Measurements from ENCODE around the gene AGAP2. TPM values are rescaled to one million over a fixed set of nuclear protein-coding genes. Genes with fewer than 3 reads are reported as not detected.

Gene AGAP2
- total and polyA plus RNA-seq, 2 of the 13 experiments (the other 11 are each of a cell fraction or from before 2014, with no cell fraction given): 0.38 to 0.45 TPM

GRCh38 chr12:57744194-57744776, 5.7 kb upstream of the AGAP2 start (continued):
- TF ChIP-seq ZBTB10 (CRISPR knock-in tag; IDR thresholded peaks at IDR 0.05; ENCODE audit: borderline replicate concordance) (no peak), ZNF607 (CRISPR knock-in tag; IDR thresholded peaks at IDR 0.05; ENCODE audit: borderline replicate concordance) (no peak), CREM (IDR thresholded peaks at IDR 0.05) (peak; percentile 92; the same call in 1 of the 2 replicates), CREM (CRISPR knock-in tag; IDR thresholded peaks at IDR 0.05) (peak; percentile 66; the same call in 1 of the 2 replicates), DRAP1 (CRISPR knock-in tag; IDR thresholded peaks at IDR 0.05) (no peak), TBP (CRISPR knock-in tag; IDR thresholded peaks at IDR 0.05) (no peak), ZNF329 (CRISPR knock-in tag; IDR thresholded peaks at IDR 0.05; ENCODE audit: low read depth) (no peak), RFXANK (CRISPR knock-in tag; IDR thresholded peaks at IDR 0.05) (no peak), ATF4 (CRISPR knock-in tag; IDR thresholded peaks at IDR 0.05) (peak in 1 of 2 experiments; percentile 59; a peak in 1 of 4 replicates), IRF1 (CRISPR knock-in tag; IDR thresholded peaks at IDR 0.05; ENCODE audit: low read depth) (no peak), ZFP90 (CRISPR knock-in tag; IDR thresholded peaks at IDR 0.05; ENCODE audit: borderline replicate concordance) (no peak), ZNF766 (CRISPR knock-in tag; IDR thresholded peaks at IDR 0.05; ENCODE audit: borderline replicate concordance) (no peak), AKNA (CRISPR knock-in tag; IDR thresholded peaks at IDR 0.05; ENCODE audit: borderline replicate concordance) (no peak), ZNF749 (CRISPR knock-in tag; IDR thresholded peaks at IDR 0.05; ENCODE audit: borderline replicate concordance) (no peak), MIER3 (CRISPR knock-in tag; IDR thresholded peaks at IDR 0.05; ENCODE audit: borderline replicate concordance) (no peak), TBL1XR1 (IDR thresholded peaks at IDR 0.05; ENCODE audit: borderline replicate concordance, low read length, partially characterized antibody) (no peak), FOXP4 (CRISPR knock-in tag; IDR thresholded peaks at IDR 0.05) (no peak)
